ENCODE data around the gene GATA6. TPM values are rescaled to one million over a fixed set of nuclear protein-coding genes. Genes with fewer than 3 reads are reported as not detected.

Gene GATA6
- total RNA-seq, 1 donor: 16.6 TPM

DNA sequence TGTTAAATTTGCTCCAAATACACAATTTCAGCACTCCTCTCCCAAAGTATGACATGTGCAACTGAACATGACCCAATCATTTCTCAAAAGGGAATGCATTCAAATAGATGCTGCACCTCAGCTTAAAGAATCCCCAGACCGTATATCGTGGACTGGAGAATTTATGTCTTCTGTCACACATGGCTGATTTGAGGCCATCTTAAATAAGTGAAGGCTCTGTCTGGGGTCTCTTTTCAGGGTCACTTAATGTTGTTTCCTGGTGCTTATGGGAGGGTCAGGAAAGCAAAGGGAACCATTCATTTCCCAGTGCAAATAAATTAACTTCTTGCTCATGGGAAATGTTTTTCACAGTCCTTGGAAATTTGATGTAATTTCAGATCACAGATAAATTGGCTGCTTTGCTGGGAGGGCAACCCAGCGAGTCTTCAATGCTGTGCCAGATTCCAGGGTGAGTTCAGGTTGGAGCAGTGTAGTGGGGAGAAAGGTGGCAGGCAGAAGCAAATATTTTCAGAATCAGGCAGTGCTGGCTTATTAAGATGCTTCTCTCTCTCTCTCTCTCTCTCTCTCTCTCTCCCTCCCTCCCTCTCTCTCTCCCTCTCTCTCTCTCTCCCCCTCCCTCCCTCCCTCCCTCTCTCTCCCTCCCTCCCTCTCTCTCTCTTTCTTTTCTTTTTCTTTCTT lies 34.3 kb downstream of the GATA6 start:
- H2AFZ ChIP-seq (ENCODE audit: low read length): no peak overlapping the region
- no peaks in the 10 kb centered on the region for H3K9me3 ChIP-seq (ENCODE audit: low read depth, low read length)
- no peak overlapping the region for H3K4me2 ChIP-seq (ENCODE audit: insufficient read depth, low read length)
- peaks cover 42% of the 10 kb centered on the region for H3K36me3 ChIP-seq (ENCODE audit: insufficient read depth, low read length)
- H4K20me1 ChIP-seq (ENCODE audit: insufficient read depth, low read length): peaks cover 28% of the 10 kb centered on the region
- H3K27ac ChIP-seq (ENCODE audit: low read depth, low read length): no peak overlapping the region
- peaks cover 4% of the 10 kb centered on the region for H3K79me2 ChIP-seq (ENCODE audit: insufficient read depth, low read length)
- H3K27me3 ChIP-seq (ENCODE audit: insufficient read depth, low read length): no peaks in the 10 kb centered on the region
- no peaks in the 10 kb centered on the region for H3K4me1 ChIP-seq (ENCODE audit: insufficient read depth, low read length)
- TF ChIP-seq CTCF (IDR thresholded peaks at IDR 0.05; ENCODE audit: extremely low read depth, low read depth, low read length): no peak
- no peak overlapping the region for H3K4me3 ChIP-seq (ENCODE audit: insufficient read depth, low read length)
- DNase-seq (ENCODE audit: insufficient read length, low spot score, missing footprints): no peak

DNA sequence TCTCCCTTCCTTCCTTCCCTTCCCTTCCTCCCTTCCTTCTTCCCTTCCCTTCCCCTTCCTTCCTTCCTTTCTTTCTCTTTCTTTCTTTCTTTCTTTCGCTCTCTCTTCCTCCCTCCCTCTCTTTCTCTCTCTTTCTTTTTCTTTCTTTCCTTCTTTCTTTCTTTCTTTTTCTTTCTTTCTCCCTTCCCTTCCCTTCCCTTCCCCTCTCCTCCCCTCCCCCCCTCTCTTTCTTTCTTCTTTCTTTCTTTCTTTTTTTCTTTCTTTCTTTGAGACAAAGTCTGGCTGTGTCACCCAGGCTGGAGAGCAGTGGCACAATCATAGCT lies 34.8 kb downstream of the GATA6 start:
- H4K20me1 ChIP-seq (ENCODE audit: insufficient read depth, low read length): peaks cover 23% of the 10 kb centered on the region
- no peaks in the 10 kb centered on the region for H3K27me3 ChIP-seq (ENCODE audit: insufficient read depth, low read length)
- H3K27ac ChIP-seq (ENCODE audit: low read depth, low read length): no peak overlapping the region
- H2AFZ ChIP-seq (ENCODE audit: low read length): no peak overlapping the region
- no peak for TF ChIP-seq CTCF (IDR thresholded peaks at IDR 0.05; ENCODE audit: extremely low read depth, low read depth, low read length)
- peaks cover under 1% of the 10 kb centered on the region for H3K79me2 ChIP-seq (ENCODE audit: insufficient read depth, low read length)
- H3K4me2 ChIP-seq (ENCODE audit: insufficient read depth, low read length): no peak overlapping the region
- peaks cover 38% of the 10 kb centered on the region for H3K36me3 ChIP-seq (ENCODE audit: insufficient read depth, low read length)
- no peaks in the 10 kb centered on the region for H3K9me3 ChIP-seq (ENCODE audit: low read depth, low read length)
- no peak overlapping the region for H3K4me3 ChIP-seq (ENCODE audit: insufficient read depth, low read length)
- no peak for DNase-seq (ENCODE audit: insufficient read length, low spot score, missing footprints)
- no peaks in the 10 kb centered on the region for H3K4me1 ChIP-seq (ENCODE audit: insufficient read depth, low read length)

DNA sequence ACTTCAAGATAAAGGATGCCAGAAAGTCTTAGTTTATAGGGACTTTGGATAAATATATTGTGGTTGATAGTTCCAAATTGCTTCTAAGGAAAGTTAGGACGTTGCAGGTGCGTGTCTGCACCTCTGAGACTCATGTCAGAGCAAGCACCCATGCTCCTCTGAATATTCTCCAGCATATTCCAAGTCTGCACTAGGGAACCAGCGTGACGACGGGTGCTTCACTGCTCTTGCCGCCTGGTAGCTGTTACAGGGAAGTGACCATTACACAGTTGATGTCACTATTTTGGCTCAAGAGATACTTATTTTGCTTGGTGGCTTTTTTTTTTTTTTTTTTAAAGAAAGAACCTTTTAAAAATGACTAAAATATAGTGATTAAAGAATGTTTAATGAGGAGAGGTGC lies 35.6 kb downstream of the GATA6 start:
- TF ChIP-seq CTCF (IDR thresholded peaks at IDR 0.05; ENCODE audit: extremely low read depth, low read depth, low read length): no peak
- Histone ChIP-seq H3K4me2 (ENCODE audit: insufficient read depth, low read length) (no peak overlapping the region), H3K27ac (ENCODE audit: low read depth, low read length) (no peak overlapping the region), H3K9me3 (ENCODE audit: low read depth, low read length) (no peaks in the 10 kb centered on the region), H3K4me3 (ENCODE audit: insufficient read depth, low read length) (no peak overlapping the region), H3K27me3 (ENCODE audit: insufficient read depth, low read length) (no peaks in the 10 kb centered on the region), H3K79me2 (ENCODE audit: insufficient read depth, low read length) (no peaks in the 10 kb centered on the region), H3K36me3 (ENCODE audit: insufficient read depth, low read length) (peaks cover 35% of the 10 kb centered on the region), H2AFZ (ENCODE audit: low read length) (no peak overlapping the region), H3K4me1 (ENCODE audit: insufficient read depth, low read length) (peaks cover 5% of the 10 kb centered on the region), H4K20me1 (ENCODE audit: insufficient read depth, low read length) (peaks cover 20% of the 10 kb centered on the region)
- DNase-seq (ENCODE audit: insufficient read length, low spot score, missing footprints): no peak

DNA sequence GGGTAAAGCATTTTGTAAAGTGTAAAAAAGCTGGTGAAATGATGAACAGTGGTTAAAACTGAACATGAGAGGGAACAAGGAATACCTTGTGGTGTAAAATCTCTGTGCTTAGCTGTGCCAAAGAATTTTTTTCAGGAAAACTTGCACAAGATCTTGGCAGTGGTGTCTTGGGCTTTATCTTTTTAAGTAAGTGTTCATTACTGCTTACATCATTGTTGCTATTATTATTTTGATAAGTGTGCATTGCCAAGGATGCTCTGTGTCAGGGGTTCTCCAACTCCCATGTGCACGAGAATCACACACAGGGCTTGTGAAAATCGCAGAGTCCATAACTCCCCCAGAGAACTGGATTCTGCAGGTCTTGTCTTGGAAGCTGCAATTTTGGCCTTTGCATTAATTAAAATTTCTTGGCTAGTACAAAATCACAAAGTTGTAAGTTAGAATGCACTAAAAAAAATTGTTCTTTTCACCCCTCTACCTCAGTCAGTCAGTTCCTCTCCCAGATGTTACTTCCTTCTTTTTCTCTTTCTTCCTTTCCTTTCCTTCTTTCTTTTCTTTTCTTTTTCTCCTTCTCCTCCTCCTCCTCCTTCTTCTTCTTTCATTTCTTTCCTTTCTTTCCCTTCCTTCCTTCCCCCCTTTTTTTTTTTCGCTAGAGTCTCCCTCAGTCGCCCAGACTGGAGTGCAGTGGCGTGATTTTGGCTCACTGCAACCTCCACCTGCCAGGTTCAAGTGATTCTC lies 37.8 kb downstream of the GATA6 start:
- peaks cover 14% of the 10 kb centered on the region for H3K36me3 ChIP-seq (ENCODE audit: insufficient read depth, low read length)
- TF ChIP-seq CTCF (IDR thresholded peaks at IDR 0.05; ENCODE audit: extremely low read depth, low read depth, low read length): no peak
- H3K79me2 ChIP-seq (ENCODE audit: insufficient read depth, low read length): no peaks in the 10 kb centered on the region
- peaks cover 16% of the 10 kb centered on the region for H4K20me1 ChIP-seq (ENCODE audit: insufficient read depth, low read length)
- DNase-seq (ENCODE audit: insufficient read length, low spot score, missing footprints): peak; percentile 78
- no peak overlapping the region for H2AFZ ChIP-seq (ENCODE audit: low read length)
- no peak overlapping the region for H3K4me3 ChIP-seq (ENCODE audit: insufficient read depth, low read length)
- H3K9me3 ChIP-seq (ENCODE audit: low read depth, low read length): no peaks in the 10 kb centered on the region
- H3K27me3 ChIP-seq (ENCODE audit: insufficient read depth, low read length): no peaks in the 10 kb centered on the region
- no peak overlapping the region for H3K4me2 ChIP-seq (ENCODE audit: insufficient read depth, low read length)
- H3K4me1 ChIP-seq (ENCODE audit: insufficient read depth, low read length): peaks cover 21% of the 10 kb centered on the region
- no peak overlapping the region for H3K27ac ChIP-seq (ENCODE audit: low read depth, low read length)

Data from osteoblast (primary cell).